ENCODE data around the gene CD300LG. TPM values are rescaled to one million over a fixed set of nuclear protein-coding genes. Genes with fewer than 3 reads are reported as not detected.

CD300LG gene
- total RNA-seq, 1 experiment from 2014 or later: not detected

DNA sequence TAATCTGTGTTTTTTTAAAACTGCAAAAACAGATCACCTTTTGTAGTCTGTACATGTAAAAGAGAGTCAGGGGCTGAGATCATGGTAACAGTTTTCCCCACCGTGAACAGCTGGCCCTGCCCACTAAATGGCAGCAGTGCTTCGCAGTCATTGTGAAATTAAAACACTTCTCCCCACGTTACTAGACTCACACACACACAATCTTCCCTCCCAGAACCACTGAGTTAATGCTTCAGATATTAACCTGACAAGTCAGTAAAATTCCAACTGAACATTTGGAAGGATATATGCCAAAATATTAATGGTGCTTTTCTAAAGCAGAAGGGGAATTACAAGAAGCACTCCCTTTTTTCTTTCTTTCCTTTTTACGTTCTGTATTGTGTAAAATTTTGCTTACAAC lies 1.2 kb upstream of the CD300LG start:
- H3K4me2 ChIP-seq (ENCODE audit: low read length): peak overlapping the region; percentile 23; the same call in 1 of the 2 replicates
- CTCF ChIA-PET: interaction anchor here (0.7 to 2.1 kb wide), 22 partner anchors 10 to 157 kb away, joined by 3 to 15 read pairs (median 5); partner anchors contain the start of genes DUSP3 and MPP3

More for the DNA sequence above, 1.2 kb upstream of the CD300LG start:
- Histone ChIP-seq H3K9ac (ENCODE audit: low read length) (no peak overlapping the region), H3K4me1 (ENCODE audit: control insufficient read depth in 1 of 2, insufficient read depth in 2 of 2, low read length in 2 of 2) (peaks cover 23 to 30% of the 10 kb centered on the region in 2 experiments), H3K9me2 (ENCODE audit: insufficient read depth) (no peaks in the 10 kb centered on the region), H3K36me3 (ENCODE audit: control insufficient read depth in 1 of 2, insufficient read depth in 2 of 2, low read length in 2 of 2) (no peaks in the 10 kb centered on the region), H3K9me3 (ENCODE audit: control insufficient read depth in 1 of 2, insufficient read depth in 1 of 2, low read depth in 1 of 2, low read length in 2 of 2) (no peaks in the 10 kb centered on the region), H3K79me2 (ENCODE audit: insufficient read depth, low read length) (no peaks in the 10 kb centered on the region), H2AFZ (ENCODE audit: low read depth, low read length, poor library complexity, severe bottlenecking) (peak overlapping the region; percentile 92), H3K27ac (ENCODE audit: low read depth, low read length) (no peak overlapping the region), H3K4me3 (replicated peaks in 1 of 2; ENCODE audit: low read depth in 1 of 2, low read length in 2 of 2) (no peak overlapping the region), H4K20me1 (ENCODE audit: insufficient read depth) (no peaks in the 10 kb centered on the region), H3K27me3 (ENCODE audit: insufficient read depth, low read length) (no peaks in the 10 kb centered on the region)
- TF ChIP-seq, protein P1, sequence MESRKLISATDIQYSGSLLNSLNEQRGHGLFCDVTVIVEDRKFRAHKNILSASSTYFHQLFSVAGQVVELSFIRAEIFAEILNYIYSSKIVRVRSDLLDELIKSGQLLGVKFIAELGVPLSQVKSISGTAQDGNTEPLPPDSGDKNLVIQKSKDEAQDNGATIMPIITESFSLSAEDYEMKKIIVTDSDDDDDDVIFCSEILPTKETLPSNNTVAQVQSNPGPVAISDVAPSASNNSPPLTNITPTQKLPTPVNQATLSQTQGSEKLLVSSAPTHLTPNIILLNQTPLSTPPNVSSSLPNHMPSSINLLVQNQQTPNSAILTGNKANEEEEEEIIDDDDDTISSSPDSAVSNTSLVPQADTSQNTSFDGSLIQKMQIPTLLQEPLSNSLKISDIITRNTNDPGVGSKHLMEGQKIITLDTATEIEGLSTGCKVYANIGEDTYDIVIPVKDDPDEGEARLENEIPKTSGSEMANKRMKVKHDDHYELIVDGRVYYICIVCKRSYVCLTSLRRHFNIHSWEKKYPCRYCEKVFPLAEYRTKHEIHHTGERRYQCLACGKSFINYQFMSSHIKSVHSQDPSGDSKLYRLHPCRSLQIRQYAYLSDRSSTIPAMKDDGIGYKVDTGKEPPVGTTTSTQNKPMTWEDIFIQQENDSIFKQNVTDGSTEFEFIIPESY (IDR thresholded peaks at IDR 0.05; ENCODE audit: extremely low read depth, insufficient replicate concordance, low read length): no peak
- TF ChIP-seq CBX3 (IDR thresholded peaks at IDR 0.05; ENCODE audit: low read depth): no peak
- TF ChIP-seq POLR2A (IDR thresholded peaks at IDR 0.05; ENCODE audit: borderline replicate concordance, extremely low read depth, insufficient read depth, insufficient read length): no peak
- TF ChIP-seq EZH2 (IDR thresholded peaks at IDR 0.05): no peak
- no peak for TF ChIP-seq JUND (IDR thresholded peaks at IDR 0.05)
- TF ChIP-seq, protein P2, sequence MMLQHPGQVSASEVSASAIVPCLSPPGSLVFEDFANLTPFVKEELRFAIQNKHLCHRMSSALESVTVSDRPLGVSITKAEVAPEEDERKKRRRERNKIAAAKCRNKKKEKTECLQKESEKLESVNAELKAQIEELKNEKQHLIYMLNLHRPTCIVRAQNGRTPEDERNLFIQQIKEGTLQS (IDR thresholded peaks at IDR 0.05): no peak
- TF ChIP-seq, protein P3, sequence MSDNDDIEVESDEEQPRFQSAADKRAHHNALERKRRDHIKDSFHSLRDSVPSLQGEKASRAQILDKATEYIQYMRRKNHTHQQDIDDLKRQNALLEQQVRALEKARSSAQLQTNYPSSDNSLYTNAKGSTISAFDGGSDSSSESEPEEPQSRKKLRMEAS (IDR thresholded peaks at IDR 0.05): no peak
- TF ChIP-seq EGR1 (IDR thresholded peaks at IDR 0.05; ENCODE audit: low read depth): no peak
- no peak for TF ChIP-seq ZFX (IDR thresholded peaks at IDR 0.05)
- TF ChIP-seq YY1 (IDR thresholded peaks at IDR 0.05; ENCODE audit: extremely low read depth, insufficient replicate concordance, low read depth, low read length): no peak
- TF ChIP-seq, protein P4, sequence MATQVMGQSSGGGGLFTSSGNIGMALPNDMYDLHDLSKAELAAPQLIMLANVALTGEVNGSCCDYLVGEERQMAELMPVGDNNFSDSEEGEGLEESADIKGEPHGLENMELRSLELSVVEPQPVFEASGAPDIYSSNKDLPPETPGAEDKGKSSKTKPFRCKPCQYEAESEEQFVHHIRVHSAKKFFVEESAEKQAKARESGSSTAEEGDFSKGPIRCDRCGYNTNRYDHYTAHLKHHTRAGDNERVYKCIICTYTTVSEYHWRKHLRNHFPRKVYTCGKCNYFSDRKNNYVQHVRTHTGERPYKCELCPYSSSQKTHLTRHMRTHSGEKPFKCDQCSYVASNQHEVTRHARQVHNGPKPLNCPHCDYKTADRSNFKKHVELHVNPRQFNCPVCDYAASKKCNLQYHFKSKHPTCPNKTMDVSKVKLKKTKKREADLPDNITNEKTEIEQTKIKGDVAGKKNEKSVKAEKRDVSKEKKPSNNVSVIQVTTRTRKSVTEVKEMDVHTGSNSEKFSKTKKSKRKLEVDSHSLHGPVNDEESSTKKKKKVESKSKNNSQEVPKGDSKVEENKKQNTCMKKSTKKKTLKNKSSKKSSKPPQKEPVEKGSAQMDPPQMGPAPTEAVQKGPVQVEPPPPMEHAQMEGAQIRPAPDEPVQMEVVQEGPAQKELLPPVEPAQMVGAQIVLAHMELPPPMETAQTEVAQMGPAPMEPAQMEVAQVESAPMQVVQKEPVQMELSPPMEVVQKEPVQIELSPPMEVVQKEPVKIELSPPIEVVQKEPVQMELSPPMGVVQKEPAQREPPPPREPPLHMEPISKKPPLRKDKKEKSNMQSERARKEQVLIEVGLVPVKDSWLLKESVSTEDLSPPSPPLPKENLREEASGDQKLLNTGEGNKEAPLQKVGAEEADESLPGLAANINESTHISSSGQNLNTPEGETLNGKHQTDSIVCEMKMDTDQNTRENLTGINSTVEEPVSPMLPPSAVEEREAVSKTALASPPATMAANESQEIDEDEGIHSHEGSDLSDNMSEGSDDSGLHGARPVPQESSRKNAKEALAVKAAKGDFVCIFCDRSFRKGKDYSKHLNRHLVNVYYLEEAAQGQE (IDR thresholded peaks at IDR 0.05; ENCODE audit: low read depth): no peak
- TF ChIP-seq SP1 (IDR thresholded peaks at IDR 0.05; ENCODE audit: low read depth): no peak
- RAD21 ChIA-PET (ENCODE audit: low non-redundant PET in 1 of 2, low total read pairs in 2 of 2, uncharacterized antibody in 2 of 2, unreplicated experiment in 2 of 2): interaction anchor here in 1 of 2 experiments (0.5 kb wide), 1 partner anchor 200 kb away, joined by 3 read pairs; no protein-coding TSS in a partner anchor
- intact Hi-C loops (cut with micrococcal nuclease): loop anchor here (1.0 to 10.0 kb wide), 3 partner anchors 12 to 151 kb away; partner anchors contain the start of gene MPP3
- POLR2A ChIA-PET: no interaction called here
- ATAC-seq: no peak
- DNase-seq (ENCODE audit: low read depth, low spot score): no peak
- no TSS peak for BruUV-seq (replicated peaks)
